ENCODE measurements around the gene PTPRE. TPM values are rescaled to one million over a fixed set of nuclear protein-coding genes. Genes with fewer than 3 reads are reported as not detected.

Gene PTPRE
- total RNA-seq, 1 experiment from 2014 or later = 0.70 TPM

DNA sequence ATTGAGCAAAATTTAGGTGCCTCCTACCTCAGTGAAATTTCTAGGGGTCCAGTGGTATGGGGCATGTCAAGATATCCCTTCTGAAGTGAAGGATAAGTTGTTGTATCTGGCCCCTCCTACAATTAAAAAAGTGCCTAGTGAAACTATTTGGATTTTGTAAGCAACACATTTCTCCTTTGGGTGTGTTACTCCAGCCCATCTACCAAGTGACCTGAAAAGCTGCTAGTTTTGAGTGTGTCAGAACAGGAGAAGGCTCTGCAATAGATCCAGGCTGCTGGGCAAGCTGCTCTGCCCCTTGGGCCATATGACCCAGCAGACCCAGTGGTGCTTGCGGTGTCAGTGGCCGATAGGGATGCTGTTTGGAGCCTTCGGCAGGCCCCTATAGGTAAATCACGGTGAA is 46.0 kb downstream of the PTPRE start:
- no peak overlapping the region for H3K4me2 ChIP-seq (ENCODE audit: insufficient read depth, insufficient read length, low read length)
- peaks cover 2 to 3% of the 10 kb centered on the region in 2 experiments; a peak in 1 of 4 replicates for H3K4me1 Mint-ChIP-seq
- no peaks in the 10 kb centered on the region for H3K79me1 ChIP-seq (ENCODE audit: insufficient read depth, low read depth, low read length, poor library complexity, severe bottlenecking)
- H3K56ac ChIP-seq (ENCODE audit: insufficient read length, low read depth, low read length) = no peak overlapping the region
- no peak overlapping the region for H2BK15ac ChIP-seq (ENCODE audit: low read depth, low read length)
- no peak overlapping the region for H2BK12ac ChIP-seq (ENCODE audit: insufficient read length, low read depth, low read length)
- no peak overlapping the region for H3K4ac ChIP-seq (ENCODE audit: low read depth, low read length)
- H2BK20ac ChIP-seq (ENCODE audit: low read depth, low read length, poor library complexity, severe bottlenecking) = no peak overlapping the region
- no peaks in the 10 kb centered on the region; the same call in 1 of the 2 replicates for H3K79me2 ChIP-seq (ENCODE audit: insufficient read depth, low read length)
- H3K4me1 ChIP-seq (ENCODE audit: insufficient read depth, low read length) = no peaks in the 10 kb centered on the region
- H4K91ac ChIP-seq (ENCODE audit: insufficient read length, low read depth, low read length) = no peak overlapping the region
- H4K5ac ChIP-seq (ENCODE audit: insufficient read length, low read depth, low read length) = no peak overlapping the region
- no peak for DNase-seq
- no peak overlapping the region for H3K14ac ChIP-seq (ENCODE audit: insufficient read depth, low read length)
- no peak overlapping the region for H3T11ph ChIP-seq (ENCODE audit: low read length)
- H3K27ac ChIP-seq (ENCODE audit: insufficient read length, low read depth, low read length) = no peak overlapping the region
- H2BK120ac ChIP-seq (ENCODE audit: low read depth, low read length, poor library complexity, severe bottlenecking) = no peak overlapping the region
- H3K18ac ChIP-seq (ENCODE audit: insufficient read length, low read depth, low read length) = no peak overlapping the region
- H4K20me1 ChIP-seq (ENCODE audit: control insufficient read depth, insufficient read depth, insufficient read length) = no peaks in the 10 kb centered on the region
- no peaks in the 10 kb centered on the region; a peak in 2 of 5 replicates for H3K9me3 Mint-ChIP-seq
- H3K36me3 Mint-ChIP-seq (ENCODE audit: insufficient read depth in 1 of 3, low read depth in 3 of 3) = no peaks in the 10 kb centered on the region
- no CpG with 5 or more reads among the region's 4 CpGs for WGBS (ENCODE audit: extremely low coverage, insufficient read length, low lambda C conversion rate)
- no peak overlapping the region for H3K4me3 Mint-ChIP-seq
- H3K9me3 ChIP-seq (ENCODE audit: control insufficient read depth, low read depth, low read length) = no peaks in the 10 kb centered on the region
- no peak overlapping the region for H2AK5ac ChIP-seq (ENCODE audit: insufficient read length, low read length)
- no peak overlapping the region for H3K23ac ChIP-seq (ENCODE audit: insufficient read length, low read depth, low read length)
- H3K9ac ChIP-seq (ENCODE audit: extremely low read depth, insufficient read length, low read length) = no peak overlapping the region
- no peak for TF ChIP-seq CTCF (conservative IDR thresholded peaks at IDR 0.05)
- no peak overlapping the region for H4K8ac ChIP-seq (replicated peaks; ENCODE audit: insufficient read length, low read depth, low read length)
- H2BK5ac ChIP-seq (ENCODE audit: insufficient read length, low read length) = no peak overlapping the region
- no peaks in the 10 kb centered on the region for H3K27me3 ChIP-seq (ENCODE audit: insufficient read depth, low read length)
- peaks cover 2% of the 10 kb centered on the region for H3K27me3 Mint-ChIP-seq (ENCODE audit: low read depth)
- no peak overlapping the region for H3K27ac Mint-ChIP-seq
- no peaks in the 10 kb centered on the region for H3K23me2 ChIP-seq (ENCODE audit: insufficient read length, low read depth, low read length, poor library complexity, severe bottlenecking)
- no peak overlapping the region for H2AFZ ChIP-seq (ENCODE audit: low read length)

Measured in H9 (cell line).